B cell (primary cell): ENCODE measurements around the gene SPACA9. TPM values are rescaled to one million over a fixed set of nuclear protein-coding genes. Genes with fewer than 3 reads are reported as not detected.

ENCODE experiments used
- ATAC-seq: fragments of 200-7000 bp; cut with Tn5 transposase; one replicate; pipeline ENCODE4 v1.10.0; 2021; ENCODE audit warnings: low read depth, mild to moderate bottlenecking, moderate number of reproducible peaks, moderate library complexity
- CTCF ChIA-PET: fragments of 350-600 bp; sonication (Branson Sonifier 250); formaldehyde crosslinking; loops from one replicate; lab custom pipeline; 2021; ENCODE audit warnings: antibody characterized with exemption, inconsistent platforms; lab: Charles Lee
- POLR2A ChIA-PET: fragments of 350-600 bp; sonication (Branson Sonifier 250); formaldehyde crosslinking; loops from one replicate; lab custom pipeline; 2021; ENCODE audit warnings: antibody characterized with exemption; lab: Charles Lee
- DNase-seq: peaks from one replicate; pipeline ENCODE4 v3.0.0; 2013
- H2AFZ ChIP-seq: 2 replicates; pipeline ENCODE4 v1.6.1; 2012; ENCODE audit warnings: mild to moderate bottlenecking, low read depth, low read length; ENCODE audit not compliant: insufficient read depth, poor library complexity, severe bottlenecking
- H3K27ac ChIP-seq, 2 donors: 1 replicate in 1 of 2; 2 replicates in 1 of 2; pipeline ENCODE4 v1.5.1; 2012 to 2013; ENCODE audit warnings: low read length in 2 of 2, mild to moderate bottlenecking in 2 of 2, moderate library complexity in 1 of 2
- H3K27me3 ChIP-seq, 4 experiments: fragments of 200-600 bp in 1 of 4; sonication (generic) in 1 of 4; replicated peaks in 1 of 4; 1 replicate in 2 of 4; 2 replicates in 2 of 4; pipeline versions ENCODE4 v1.6.1 to v1.7.0; 2013 to 2016; ENCODE audit warnings: low read length in 3 of 4, mild to moderate bottlenecking in 2 of 4, mixed read lengths in 1 of 4, moderate library complexity in 1 of 4; ENCODE audit not compliant: insufficient read depth in 4 of 4, control insufficient read depth in 3 of 4; ENCODE audit errors: control extremely low read depth in 1 of 4
- H3K36me3 ChIP-seq, 2 experiments: replicated peaks in 1 of 2; 1 replicate in 1 of 2; 2 replicates in 1 of 2; pipeline versions ENCODE4 v1.6.1 to v1.7.1; 2013; ENCODE audit warnings: low read length in 1 of 2; ENCODE audit not compliant: insufficient read depth in 2 of 2, control insufficient read depth in 1 of 2; ENCODE audit errors: control extremely low read depth in 1 of 2, extremely low read depth in 1 of 2
- H3K4me1 ChIP-seq, 2 donors: fragments of 200-600 bp in 1 of 2; sonication (generic) in 1 of 2; 1 replicate in 1 of 2; 2 replicates in 1 of 2; pipeline versions ENCODE4 v1.5.1 to v1.6.1; 2013 to 2017; ENCODE audit warnings: low read length in 2 of 2; ENCODE audit not compliant: control insufficient read depth in 2 of 2, insufficient read depth in 2 of 2
- H3K4me2 ChIP-seq: replicated peaks from 2 replicates; pipeline ENCODE3; 2012; ENCODE audit warnings: mild to moderate bottlenecking, low read depth, low read length; ENCODE audit not compliant: poor library complexity, severe bottlenecking
- H3K4me3 ChIP-seq, 5 experiments: fragments of 200-600 bp in 1 of 5; sonication (generic) in 1 of 5; 1 replicate in 3 of 5; 2 replicates in 2 of 5; pipeline versions ENCODE4 v1.5.1 to v1.7.0; 2011 to 2016; ENCODE audit warnings: low read length in 4 of 5, mild to moderate bottlenecking in 4 of 5, low read depth in 2 of 5, control low read depth in 1 of 5, moderate library complexity in 1 of 5; ENCODE audit not compliant: insufficient read depth in 1 of 5; ENCODE audit errors: control extremely low read depth in 1 of 5, extremely low read depth in 1 of 5
- H3K79me2 ChIP-seq: fragments of 200-600 bp; sonication (generic); one replicate; pipeline ENCODE4 v1.6.0; 2016; ENCODE audit warnings: low read length; ENCODE audit not compliant: control insufficient read depth, insufficient read depth
- H3K9ac ChIP-seq: fragments of 200-600 bp; sonication (generic); 2 replicates; pipeline ENCODE4 v1.6.1; 2017; ENCODE audit warnings: mild to moderate bottlenecking, low read length, moderate library complexity
- H3K9me3 ChIP-seq, 3 donors: one replicate each; pipeline versions ENCODE4 v1.6.1 to v1.7.1; 2013; ENCODE audit warnings: low read length in 2 of 3; ENCODE audit not compliant: control insufficient read depth in 2 of 3, insufficient read depth in 1 of 3; ENCODE audit errors: control extremely low read depth in 1 of 3
- H4K20me1 ChIP-seq: 2 replicates; pipeline ENCODE4 v1.6.0; 2012; ENCODE audit warnings: mild to moderate bottlenecking, low read length; ENCODE audit not compliant: insufficient read depth, control insufficient read depth, poor library complexity, severe bottlenecking
- H3K27ac Mint-ChIP-seq: one replicate; pipeline ENCODE4 v1.8.0; 2021; ENCODE audit warnings: mixed read lengths
- H3K27me3 Mint-ChIP-seq: one replicate; pipeline ENCODE4 v1.8.0; 2021; ENCODE audit warnings: mixed read lengths
- H3K4me1 Mint-ChIP-seq: one replicate; pipeline ENCODE4 v1.8.0; 2021; ENCODE audit warnings: mixed read lengths
- H3K4me3 Mint-ChIP-seq: one replicate; pipeline ENCODE4 v1.8.0; 2021; ENCODE audit warnings: mixed read lengths
- H3K9me3 Mint-ChIP-seq: one replicate; pipeline ENCODE4 v1.8.0; 2022; ENCODE audit warnings: mixed read lengths; ENCODE audit not compliant: insufficient read depth
- CTCF ChIP-seq: fragments of 200-600 bp; IDR thresholded peaks from one replicate; pipeline ENCODE4 v1.8.0; 2022; ENCODE audit warnings: antibody characterized with exemption, mild to moderate bottlenecking
- EZH2 ChIP-seq: IDR thresholded peaks from 2 replicates; pipeline ENCODE4 v1.6.1; 2012; ENCODE audit warnings: borderline replicate concordance, low read depth, mild to moderate bottlenecking, moderate library complexity, low read length; ENCODE audit not compliant: insufficient read depth, poor library complexity, severe bottlenecking
- WGBS: methylation state at CpG from one replicate; pipeline ENCODE4 v1.1.5; 2013; ENCODE audit warnings: missing lambda C conversion rate; ENCODE audit not compliant: insufficient coverage; 5-methylcytosine and 5-hydroxymethylcytosine counted together
- intact Hi-C: fragments of 100-400 bp; cut with micrococcal nuclease; formaldehyde crosslinking; loops from one replicate; pipeline ENCODE4 v1.10.0; 2022
- polyA plus RNA-seq: library from polyadenylated mRNA; depleted of rRNA; stranded (reverse); fragments of >200 nt; gene quantifications from 2 replicates; pipeline ENCODE4 v1.2.3, GENCODE V29; 2012
- total RNA-seq, 2 donors: library from RNA; stranded (reverse); fragments of 120-200 nt in 1 of 2; gene quantifications; 1 replicate in 1 of 2; 2 replicates in 1 of 2; pipeline versions ENCODE4 v1.2.3 to v1.2.4, GENCODE V29; 2013 to 2022

SPACA9 gene
- total and polyA plus RNA-seq, 2 donors (not counting 1 experiment from before 2014, with no cell fraction given), result 2.8 to 4.5 TPM

GRCh38 chr9:132876849-132877248, 1.8 kb upstream of the SPACA9 start:
- no peak for TF ChIP-seq EZH2
- TF ChIP-seq CTCF, result no peak
- Histone ChIP-seq H3K79me2 (no peaks in the 10 kb centered on the region), H3K4me3 (no peak overlapping the region), H4K20me1 (no peaks in the 10 kb centered on the region), H3K4me2 (no peak overlapping the region), H2AFZ (no peak overlapping the region), H3K27ac (no peak overlapping the region), H3K27me3 (no peaks in the 10 kb centered on the region), H3K4me1 (peaks cover 16 to 29% of the 10 kb centered on the region in 2 donors), H3K9me3 (no peaks in the 10 kb centered on the region), H3K36me3 (no peaks in the 10 kb centered on the region), H3K9ac (no peak overlapping the region)
- Mint-ChIP-seq H3K4me3 (peak overlapping the region; percentile 79), H3K27me3 (no peaks in the 10 kb centered on the region), H3K4me1 (peaks cover 24% of the 10 kb centered on the region), H3K9me3 (no peaks in the 10 kb centered on the region), H3K27ac (peak overlapping the region; percentile 68)
- ChIA-PET POLR2A (no interaction called here), CTCF (interaction anchor here (1.1 to 1.8 kb wide), 3 partner anchors 17 to 108 kb away, joined by 3 to 6 read pairs (median 4); no protein-coding TSS in a partner anchor)
- WGBS, result 97% methylated on average over 2 of the region's 3 CpGs
- ATAC-seq (no peak), DNase-seq (no peak)
- intact Hi-C loops, result no loop called here

GRCh38 chr9:132877458-132877823, 1.3 kb upstream of the SPACA9 start:
- H3K4me1 ChIP-seq, result peaks cover 16 to 29% of the 10 kb centered on the region in 2 donors
- DNase-seq (no peak), ATAC-seq (no peak)
- no peak overlapping the region for H3K27ac ChIP-seq
- H3K4me3 ChIP-seq, result peak overlapping the region; percentile 26 to 99 (median 94)
- H3K27me3 Mint-ChIP-seq, result no peaks in the 10 kb centered on the region
- ChIA-PET CTCF (interaction anchor here (1.2 to 1.8 kb wide), 2 partner anchors 24 to 108 kb away, joined by 4 to 6 read pairs; no protein-coding TSS in a partner anchor), POLR2A (interaction anchor here (0.8 kb wide), 1 partner anchor 26 kb away, joined by 3 read pairs; no protein-coding TSS in a partner anchor)
- TF ChIP-seq CTCF, result no peak
- TF ChIP-seq EZH2, result no peak
- H3K9ac ChIP-seq, result peak overlapping the region; percentile 98
- no peaks in the 10 kb centered on the region for H4K20me1 ChIP-seq
- no peaks in the 10 kb centered on the region for H3K9me3 ChIP-seq
- no peaks in the 10 kb centered on the region for H3K9me3 Mint-ChIP-seq
- H3K4me3 Mint-ChIP-seq, result peak overlapping the region; percentile 79
- no peaks in the 10 kb centered on the region for H3K36me3 ChIP-seq
- peak overlapping the region; percentile 100 for H2AFZ ChIP-seq
- H3K4me1 Mint-ChIP-seq, result peaks cover 24% of the 10 kb centered on the region
- no peaks in the 10 kb centered on the region for H3K79me2 ChIP-seq
- 73% methylated on average over 14 of the region's 14 CpGs for WGBS
- peak overlapping the region; percentile 96 for H3K4me2 ChIP-seq
- intact Hi-C loops, result no loop called here
- peak overlapping the region; percentile 76 for H3K27ac Mint-ChIP-seq
- no peaks in the 10 kb centered on the region for H3K27me3 ChIP-seq
